HUDEP-2 (cell line): ENCODE data around the gene ARHGAP10.
A peak's percentile ranks its signal among the peaks of the same experiment; 100 is the strongest.
"Not testable (repeated sequence)": the region's sequence is repeated elsewhere in the genome, so short reads cannot be mapped to it uniquely, and the experiment has no call there.

Source experiments
- DNase-seq, 76 experiments: peaks; one replicate each; lab custom pipeline; 2025; ENCODE audit not compliant: unreplicated experiment in 76 of 76; lab: John Stamatoyannopoulos, UW

ARHGAP10 gene

GRCh38 chr4:147880511-147880910, 148.6 kb downstream of the ARHGAP10 start:
- DNase-seq: no peak

DNA sequence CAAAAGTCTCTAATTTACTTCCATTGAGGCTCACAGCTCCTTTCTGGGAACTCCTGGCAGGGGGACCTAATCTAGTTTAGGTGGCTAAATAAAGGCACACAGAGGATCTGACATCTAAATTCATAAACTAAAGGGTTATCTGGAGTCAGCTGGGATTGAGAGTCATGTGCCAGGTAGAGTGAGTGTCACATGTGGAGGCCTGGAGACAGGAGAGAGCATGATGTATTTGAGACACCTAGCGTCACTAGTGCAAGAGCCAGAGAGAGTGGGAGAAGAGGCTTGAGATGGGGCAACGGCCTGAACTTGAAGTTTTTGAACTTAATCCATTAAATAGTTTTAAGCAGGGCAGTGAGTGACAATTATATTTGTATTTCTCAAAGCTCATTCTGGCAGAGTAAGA, 152.6 kb downstream of the ARHGAP10 start:
- DNase-seq: no peak

GRCh38 chr4:147885216-147885615, 153.3 kb downstream of the ARHGAP10 start:
- DNase-seq: not testable (repeated sequence)

DNA sequence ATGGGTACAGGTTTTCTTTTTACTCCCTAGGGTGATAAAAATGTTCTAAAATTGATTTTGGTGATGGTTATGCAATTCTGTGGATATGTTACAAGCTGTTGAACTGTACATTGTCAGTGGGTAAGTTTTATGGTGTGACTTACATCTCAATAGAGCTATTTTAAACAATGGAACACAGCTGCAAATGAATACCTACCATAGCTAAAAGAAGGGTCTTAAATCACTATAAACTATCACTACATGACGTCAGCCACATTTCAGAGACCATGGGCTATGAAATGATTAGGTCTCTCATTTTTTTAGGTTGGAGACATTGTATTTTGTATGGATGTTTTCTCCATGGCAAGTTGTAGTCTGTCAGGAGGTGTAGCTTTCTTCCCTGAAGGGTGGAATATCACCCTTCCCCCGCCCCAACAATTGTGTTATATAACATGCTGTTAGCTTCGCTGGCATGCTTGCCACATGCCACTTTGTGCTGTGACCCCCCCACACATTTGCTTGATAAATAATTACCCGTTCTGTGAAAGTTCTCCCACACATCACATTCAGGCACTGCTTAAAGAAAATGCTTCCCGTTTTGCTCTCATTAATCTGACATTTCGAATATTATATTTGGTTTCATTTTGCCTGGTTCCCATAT, 159.7 kb downstream of the ARHGAP10 start:
- no peak for DNase-seq

DNA sequence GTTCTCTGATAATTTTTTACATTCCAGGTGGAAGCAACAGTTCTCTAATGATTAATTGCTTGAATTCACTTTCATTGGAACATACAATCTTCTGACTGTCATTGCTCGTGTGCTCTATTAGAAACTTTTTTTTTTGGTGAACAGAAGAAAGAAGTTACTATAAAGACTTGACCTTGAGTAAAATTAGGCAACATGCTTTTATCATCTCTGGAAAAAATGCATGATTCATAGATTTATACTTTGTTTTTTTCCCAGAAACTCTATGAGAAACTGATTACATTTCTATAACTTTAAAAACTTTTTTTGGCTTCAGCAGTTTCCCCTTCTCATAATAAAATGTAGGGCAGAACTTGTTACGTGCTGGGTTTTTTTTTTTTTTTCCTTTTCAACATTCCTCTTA, 167.6 kb downstream of the ARHGAP10 start:
- no peak for DNase-seq

DNA sequence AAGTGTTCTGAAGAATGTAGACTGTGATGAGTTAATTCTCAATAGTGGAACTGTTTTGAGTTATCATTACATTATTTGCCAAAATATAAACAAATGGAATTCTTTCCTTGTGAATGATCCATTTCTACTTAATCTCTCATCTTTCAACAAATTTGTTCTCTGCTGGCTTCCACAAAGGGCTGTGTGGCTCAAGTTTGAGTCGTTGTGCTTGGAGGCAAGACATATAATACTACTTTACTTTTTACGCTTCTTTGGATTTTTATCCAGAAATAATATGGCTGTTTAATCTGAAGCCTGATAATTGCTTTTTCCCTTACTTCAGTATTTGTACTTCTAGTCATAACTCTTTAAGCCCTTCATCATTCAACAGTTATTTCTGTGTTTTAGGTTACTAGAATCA, 169.5 kb downstream of the ARHGAP10 start:
- no peak for DNase-seq

- no peak for DNase-seq
These were observed 170.0 kb downstream of the ARHGAP10 start for GRCh38 chr4:147901916-147902315.

- no peak for DNase-seq
These were observed 177.3 kb downstream of the ARHGAP10 start for GRCh38 chr4:147909225-147909624.

DNA sequence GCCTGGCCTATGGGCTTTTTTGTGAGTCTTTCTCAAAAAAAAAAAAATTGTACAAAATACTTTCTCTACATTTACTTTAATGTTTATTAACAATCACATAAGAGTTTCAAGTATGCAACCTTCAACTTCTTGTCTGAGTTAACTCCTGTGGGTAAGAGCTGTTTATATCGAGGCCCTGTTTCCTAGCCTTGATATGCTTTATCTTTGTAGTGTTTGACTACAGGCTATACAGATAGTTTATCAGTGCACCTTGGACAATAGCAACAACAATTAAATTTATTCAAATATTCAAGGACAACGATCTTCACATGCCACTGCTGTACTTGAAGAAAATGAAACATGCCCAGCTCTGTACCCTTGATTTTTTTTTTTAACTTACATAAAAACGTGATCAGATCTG, 178.4 kb downstream of the ARHGAP10 start:
- DNase-seq: no peak

DNA sequence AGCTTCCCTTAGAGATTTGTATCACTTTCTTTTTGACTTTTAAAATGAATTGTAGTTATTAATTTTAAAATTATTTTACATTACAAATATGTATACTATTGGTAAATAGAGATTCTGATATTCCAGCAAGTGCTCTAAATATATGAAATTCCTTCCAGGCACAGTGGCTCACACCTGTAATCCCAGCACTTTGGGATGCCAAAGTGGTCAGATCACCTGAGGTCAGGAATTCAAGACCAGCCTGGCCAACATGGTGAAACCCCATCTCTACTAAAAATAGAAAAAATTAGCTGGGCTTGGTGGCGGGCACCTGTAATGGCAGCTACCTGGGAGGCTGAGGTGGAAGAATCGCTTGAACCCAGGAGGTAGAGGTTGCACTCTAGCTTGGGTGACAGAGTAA, 180.2 kb downstream of the ARHGAP10 start:
- DNase-seq: not testable (repeated sequence)

GRCh38 chr4:147913137-147913536, 181.2 kb downstream of the ARHGAP10 start:
- DNase-seq: no peak

DNA sequence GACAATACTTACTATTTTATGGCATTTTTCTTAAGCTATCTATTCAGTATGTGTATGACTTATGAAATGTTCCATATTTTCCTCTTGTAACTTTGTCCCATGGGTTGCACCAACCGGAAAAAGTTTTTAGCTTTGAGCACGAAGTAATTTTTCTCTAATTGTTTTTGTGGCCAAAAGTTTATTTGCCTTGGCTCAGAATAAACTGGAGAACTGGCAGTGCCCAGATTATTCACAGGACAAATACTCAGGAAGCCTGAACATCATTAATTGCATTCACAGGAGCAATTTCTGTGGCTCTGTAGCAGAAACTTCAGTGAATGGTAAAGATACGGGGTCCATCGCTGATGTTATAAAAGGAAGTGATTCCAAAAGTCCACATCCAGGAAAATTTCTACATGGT, 184.5 kb downstream of the ARHGAP10 start:
- DNase-seq: no peak

DNA sequence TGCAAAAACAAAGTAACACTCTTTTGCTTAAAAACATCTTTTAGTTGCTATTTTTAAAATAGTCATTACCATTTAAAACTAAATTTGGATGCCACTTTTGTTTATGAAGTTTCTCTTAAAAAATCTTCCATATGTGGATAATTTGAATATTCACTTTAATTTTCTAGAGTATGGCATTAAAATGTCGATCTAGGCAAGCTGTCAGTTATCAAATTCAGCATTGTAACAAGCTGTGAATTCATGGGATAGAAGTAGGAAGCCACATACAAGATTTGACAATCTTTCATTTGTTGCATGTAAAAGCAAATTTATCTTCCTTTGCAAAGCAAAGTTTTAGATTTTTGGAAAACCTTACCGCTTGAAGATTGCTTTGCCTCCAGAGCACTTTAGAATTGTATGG, 191.5 kb downstream of the ARHGAP10 start:
- DNase-seq: no peak

DNA sequence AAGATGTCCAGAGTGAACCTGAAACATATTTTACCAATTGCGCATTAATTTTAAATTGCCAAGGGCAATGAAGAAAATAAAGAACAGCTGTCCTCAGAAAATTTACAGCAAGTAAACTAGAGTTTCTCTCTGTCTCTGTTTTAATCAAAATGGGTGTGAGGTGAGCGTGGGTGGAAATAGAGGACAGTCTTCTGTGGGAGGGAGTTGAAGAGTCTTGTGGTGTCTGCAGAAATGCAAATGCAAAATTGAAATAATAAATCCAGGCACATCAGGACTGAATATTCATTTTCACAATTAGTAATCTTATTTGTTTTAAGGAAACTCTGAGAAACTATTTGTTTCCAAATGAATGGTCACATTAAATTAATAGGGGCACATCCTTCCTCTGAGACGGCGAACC, 192.0 kb downstream of the ARHGAP10 start:
- DNase-seq: no peak

DNA sequence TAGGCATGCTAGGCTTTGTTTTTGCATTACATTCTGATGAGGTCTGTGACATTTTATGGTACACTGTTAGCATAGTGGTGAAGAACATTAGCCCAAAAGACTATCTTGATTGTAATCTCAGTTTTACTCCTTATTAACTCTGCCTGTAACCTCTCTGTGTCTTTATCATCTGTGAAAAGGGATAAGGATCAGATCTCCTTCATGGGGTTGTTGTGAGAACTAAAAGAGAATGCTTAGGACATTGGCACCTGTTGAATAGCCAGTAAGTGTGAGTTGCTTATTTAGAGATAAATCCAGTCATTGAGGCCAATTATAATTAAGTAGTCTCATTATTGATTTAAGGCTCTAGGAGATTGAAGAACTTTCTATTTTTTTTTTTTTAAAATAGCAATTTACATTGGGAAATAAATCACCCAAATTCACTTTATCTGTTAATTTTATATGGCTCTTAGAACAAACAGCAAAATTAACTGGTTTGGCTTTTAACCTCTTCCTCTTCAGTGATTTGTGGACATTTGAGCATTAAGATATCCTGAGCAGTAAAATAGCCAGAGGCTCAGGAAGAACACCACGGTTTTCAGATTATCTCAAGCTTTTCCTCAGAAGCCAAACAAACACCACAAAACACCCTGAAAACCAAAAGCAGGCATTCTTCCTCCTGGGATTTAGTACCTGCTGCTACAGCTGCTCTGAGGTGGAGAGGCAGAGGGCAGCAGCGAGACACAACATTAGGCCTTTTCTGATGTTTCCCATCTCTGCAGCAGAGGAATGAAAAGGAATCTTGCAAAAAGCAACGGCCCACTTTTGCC, 192.9 kb downstream of the ARHGAP10 start:
- DNase-seq: peak in 1 of 76 experiments; percentile 0

- DNase-seq: no peak
These were observed 195.7 kb downstream of the ARHGAP10 start for GRCh38 chr4:147927377-147928137.

GRCh38 chr4:147928400-147928799, 196.5 kb downstream of the ARHGAP10 start:
- no peak for DNase-seq

- no peak for DNase-seq
These were observed 197.9 kb downstream of the ARHGAP10 start for GRCh38 chr4:147929746-147930145.

DNA sequence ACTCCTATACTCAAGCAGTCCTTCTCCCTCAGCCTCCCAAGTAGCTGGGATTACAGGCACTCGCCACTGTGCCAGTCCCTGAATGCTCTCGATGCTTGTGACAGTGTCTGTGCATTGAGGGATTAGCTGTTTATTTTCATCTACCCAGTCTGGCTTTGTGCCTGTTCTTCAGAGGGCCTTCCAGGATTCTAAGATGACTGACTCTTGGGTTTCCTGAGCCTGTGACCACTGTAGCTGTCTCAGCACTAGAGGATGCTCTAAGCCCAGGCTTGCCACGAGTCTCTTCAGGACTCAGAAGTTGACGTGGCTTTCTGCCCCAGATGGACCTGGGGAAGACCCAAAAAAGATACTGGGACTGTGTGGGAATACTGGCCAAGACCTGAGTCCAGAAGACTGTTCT, 201.4 kb downstream of the ARHGAP10 start:
- no peak for DNase-seq

- no peak for DNase-seq
These were observed 201.9 kb downstream of the ARHGAP10 start for GRCh38 chr4:147933779-147934178.

DNA sequence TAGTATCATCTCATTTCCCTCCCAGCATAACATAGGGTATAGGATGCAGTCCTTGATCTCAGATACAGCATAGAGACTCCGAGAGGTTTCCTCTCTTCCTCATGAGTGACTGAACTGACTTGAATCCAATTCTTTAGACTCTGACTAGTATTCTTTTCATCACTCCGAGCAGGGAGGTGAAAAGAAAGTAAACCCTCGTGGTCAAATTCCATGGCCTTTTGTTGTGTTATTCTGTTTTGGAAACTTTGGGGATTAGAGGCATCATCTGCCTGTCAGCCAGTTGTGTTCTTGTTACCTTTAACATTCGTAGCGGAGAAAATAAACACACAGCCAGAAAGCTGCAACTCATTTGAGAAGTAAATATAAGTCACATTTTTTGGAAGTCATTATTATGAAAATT, 206.6 kb downstream of the ARHGAP10 start:
- no peak for DNase-seq

GRCh38 chr4:147940171-147940570, 208.3 kb downstream of the ARHGAP10 start:
- DNase-seq: no peak
